GM12801 (cell line): ENCODE measurements around the gene CCDC91.

Experiments
- CTCF ChIP-seq: IDR thresholded peaks from one replicate; pipeline ENCODE4 v1.5.1; 2011; ENCODE audit warnings: control low read depth; ENCODE audit not compliant: insufficient read length; ENCODE audit errors: extremely low read depth

Gene CCDC91

DNA sequence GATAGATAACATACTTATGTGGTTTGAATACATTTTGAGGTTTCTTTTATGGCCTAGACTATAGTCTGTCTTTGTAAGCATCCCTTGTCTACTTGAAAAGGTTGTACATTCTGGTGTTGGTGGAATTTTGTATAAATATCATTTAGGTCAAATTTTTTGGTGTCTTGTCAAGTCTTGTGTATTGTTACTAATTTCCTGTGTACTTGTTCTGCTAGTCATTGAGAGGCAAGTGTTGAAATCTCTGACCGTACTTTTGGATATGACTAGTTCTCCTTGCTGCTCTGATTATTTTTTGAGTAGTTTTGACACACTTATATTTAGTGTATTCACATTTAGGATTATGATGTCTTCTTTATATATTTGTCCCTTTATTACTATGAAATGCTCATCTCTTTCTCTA is 219.6 kb downstream of the CCDC91 start:
- TF ChIP-seq CTCF, result no peak

- TF ChIP-seq CTCF, result no peak
These were observed 223.3 kb downstream of the CCDC91 start for GRCh38 chr12:28413460-28414109.

DNA sequence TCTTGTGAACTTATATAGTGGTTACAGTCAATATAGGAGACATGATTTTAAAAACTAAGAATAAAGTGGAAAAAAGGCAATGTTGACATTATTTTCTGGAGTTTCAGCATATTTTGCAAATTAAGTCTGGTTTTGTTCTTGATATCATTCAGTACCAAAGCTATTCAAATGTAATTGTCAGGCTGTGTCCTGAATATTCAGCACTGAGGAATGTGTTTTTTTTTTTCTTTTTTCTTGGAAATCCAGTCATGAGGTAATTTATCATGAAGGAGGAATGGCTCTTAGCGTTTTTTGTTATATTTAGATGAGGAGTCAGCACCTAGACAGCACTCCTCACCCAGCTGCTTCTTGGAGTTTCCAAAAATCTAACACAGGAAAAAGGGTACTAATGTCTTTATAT is 225.5 kb downstream of the CCDC91 start:
- no peak for TF ChIP-seq CTCF

- no peak for TF ChIP-seq CTCF
These were observed 231.1 kb downstream of the CCDC91 start for GRCh38 chr12:28421374-28421773.

- TF ChIP-seq CTCF, result no peak
These were observed 234.7 kb downstream of the CCDC91 start for GRCh38 chr12:28424965-28425364.

DNA sequence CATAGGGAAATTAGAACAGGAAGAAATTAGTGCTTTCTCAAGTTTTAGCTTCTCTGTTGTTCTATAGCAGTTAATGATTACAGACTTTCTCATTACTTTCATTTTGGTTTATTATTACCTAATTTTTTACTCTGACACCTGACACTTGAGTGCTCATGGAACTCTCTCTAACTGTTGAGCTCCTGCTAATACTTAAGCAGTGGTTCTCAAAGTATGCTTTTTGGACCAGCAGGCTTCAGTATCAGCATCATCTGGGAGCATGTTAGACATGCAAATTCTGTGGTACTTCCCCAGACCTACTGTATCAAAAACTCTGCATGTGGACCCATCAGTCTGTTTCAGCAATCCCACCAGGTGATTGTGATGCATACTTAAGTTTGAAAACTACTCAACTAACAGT is 235.3 kb downstream of the CCDC91 start:
- no peak for TF ChIP-seq CTCF

GRCh38 chr12:28427046-28427445 is 236.8 kb downstream of the CCDC91 start:
- TF ChIP-seq CTCF, result no peak
